Hematopoietic multipotent progenitor cell treated with erythropoietin and hydrocortisone succinate and interleukin-3 and kit ligand, for 6 days (in vitro differentiated cells): ENCODE results near the gene PDCD1.
A peak's percentile ranks its signal among the peaks of the same experiment; 100 is the strongest.
"Not testable (repeated sequence)": the region's sequence is repeated elsewhere in the genome, so short reads cannot be mapped to it uniquely, and the experiment has no call there.

ENCODE experiments used
- DNase-seq: peaks from one replicate; pipeline ENCODE4 v3.0.0-alpha.2; 2015

The PDCD1 gene

GRCh38 chr2:241849616-241850543 is 8.8 kb downstream of the PDCD1 start:
- no peak for DNase-seq

GRCh38 chr2:241848761-241849615 is 9.7 kb downstream of the PDCD1 start:
- DNase-seq: no peak

GRCh38 chr2:241846406-241846805 is 12.3 kb downstream of the PDCD1 start:
- DNase-seq: no peak

GRCh38 chr2:241844831-241845578 is 13.7 kb downstream of the PDCD1 start:
- no peak for DNase-seq

- DNase-seq: peak; percentile 77
Observed at GRCh38 chr2:241844066-241844728, 14.5 kb downstream of the PDCD1 start.

- DNase-seq: no peak
Observed at GRCh38 chr2:241843321-241844065, 15.2 kb downstream of the PDCD1 start.

- DNase-seq: peak; percentile 45
Observed at GRCh38 chr2:241842620-241843211, 16.0 kb downstream of the PDCD1 start.

GRCh38 chr2:241842067-241842415 is 16.7 kb downstream of the PDCD1 start:
- DNase-seq: no peak

- DNase-seq: no peak
Observed at GRCh38 chr2:241841181-241842066, 17.3 kb downstream of the PDCD1 start.

- no peak for DNase-seq
Observed at GRCh38 chr2:241837197-241837965, 21.3 kb downstream of the PDCD1 start.

GRCh38 chr2:241836292-241836691 is 22.4 kb downstream of the PDCD1 start:
- no peak for DNase-seq

GRCh38 chr2:241835611-241836010 is 23.1 kb downstream of the PDCD1 start:
- no peak for DNase-seq

GRCh38 chr2:241834527-241835210 is 24.0 kb downstream of the PDCD1 start:
- no peak for DNase-seq

- DNase-seq: not testable (repeated sequence)
Observed at GRCh38 chr2:241833756-241834526, 24.8 kb downstream of the PDCD1 start.

GRCh38 chr2:241833101-241833663 is 25.5 kb downstream of the PDCD1 start:
- DNase-seq: no peak

GRCh38 chr2:241827394-241827793 is 31.3 kb downstream of the PDCD1 start:
- no peak for DNase-seq
